ENCODE data around the gene CPSF7. TPM values are rescaled to one million over a fixed set of nuclear protein-coding genes. Genes with fewer than 3 reads are reported as not detected.

Gene CPSF7
- total and polyA plus RNA-seq, 2 experiments from 2014 or later: 27.1 to 42.3 TPM

DNA sequence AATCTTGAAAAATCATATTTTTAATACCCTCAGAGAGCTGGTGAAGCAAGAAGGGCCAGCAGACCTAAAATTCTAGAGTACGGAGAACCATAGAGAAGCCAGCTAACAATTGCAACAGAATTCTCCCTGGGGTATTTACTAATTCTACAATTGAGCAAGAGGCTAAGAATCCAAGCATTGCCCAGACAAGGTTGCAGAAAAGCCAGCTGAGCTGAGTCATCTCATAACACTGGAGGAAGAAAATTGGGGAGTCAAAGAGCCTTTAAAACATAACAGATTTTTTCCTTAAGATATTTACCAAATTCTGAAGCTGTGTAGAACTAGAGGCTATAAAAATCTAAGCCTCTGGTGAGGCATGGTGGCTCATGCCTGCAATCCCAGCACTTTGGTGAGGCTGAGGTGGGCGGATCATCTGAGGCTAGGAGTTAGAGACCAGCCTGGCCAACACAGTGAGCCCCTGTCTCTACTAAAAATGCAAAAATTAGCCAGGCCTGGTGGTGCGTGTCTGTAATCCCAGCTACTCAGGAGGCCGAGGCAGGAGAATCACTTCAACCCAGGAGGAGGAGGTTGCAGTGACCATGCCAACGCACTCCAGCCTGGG lies 51.0 kb downstream of the CPSF7 start:
- peak; percentile 99 for DNase-seq
- peak overlapping the region; percentile 45 for H3K4me3 ChIP-seq
- no peaks in the 10 kb centered on the region for H3K9me2 ChIP-seq (ENCODE audit: insufficient read depth)
- H3K4me1 ChIP-seq (ENCODE audit: insufficient read depth): peaks cover 26% of the 10 kb centered on the region
- no peaks in the 10 kb centered on the region for H3K9me3 ChIP-seq (ENCODE audit: low read depth)
- peaks cover 40% of the 10 kb centered on the region for H3F3A ChIP-seq (ENCODE audit: insufficient read depth)
- TF ChIP-seq EZH2 (IDR thresholded peaks at IDR 0.05; ENCODE audit: insufficient read depth, poor library complexity, severe bottlenecking) (no peak), EZH2phosphoT487 (IDR thresholded peaks at IDR 0.05; ENCODE audit: insufficient read depth, low read depth) (no peak)
- peaks cover 7% of the 10 kb centered on the region; the same call in 1 of the 2 replicates for H3K36me3 ChIP-seq (ENCODE audit: low read depth)
- in situ Hi-C loops (cut with MboI): no loop called here
- peak overlapping the region; percentile 74 for H3K4me2 ChIP-seq (ENCODE audit: unreplicated experiment)
- no peaks in the 10 kb centered on the region for H3K27me3 ChIP-seq (replicated peaks; ENCODE audit: insufficient read depth)
- WGBS, 2 experiments (ENCODE audit: low coverage in 1 of 2, low lambda C conversion rate in 2 of 2, missing lambda C conversion rate in 2 of 2): 8 to 10% methylated on average over 5 of the region's 5 CpGs
- H3K9ac ChIP-seq: peak overlapping the region; percentile 68
- H3K27ac ChIP-seq: peak overlapping the region; percentile 92
- H3K79me2 ChIP-seq (ENCODE audit: insufficient read depth): no peaks in the 10 kb centered on the region
- H4K20me1 ChIP-seq (ENCODE audit: insufficient read depth): no peaks in the 10 kb centered on the region
- H2AFZ ChIP-seq: peak overlapping the region; percentile 27

DNA sequence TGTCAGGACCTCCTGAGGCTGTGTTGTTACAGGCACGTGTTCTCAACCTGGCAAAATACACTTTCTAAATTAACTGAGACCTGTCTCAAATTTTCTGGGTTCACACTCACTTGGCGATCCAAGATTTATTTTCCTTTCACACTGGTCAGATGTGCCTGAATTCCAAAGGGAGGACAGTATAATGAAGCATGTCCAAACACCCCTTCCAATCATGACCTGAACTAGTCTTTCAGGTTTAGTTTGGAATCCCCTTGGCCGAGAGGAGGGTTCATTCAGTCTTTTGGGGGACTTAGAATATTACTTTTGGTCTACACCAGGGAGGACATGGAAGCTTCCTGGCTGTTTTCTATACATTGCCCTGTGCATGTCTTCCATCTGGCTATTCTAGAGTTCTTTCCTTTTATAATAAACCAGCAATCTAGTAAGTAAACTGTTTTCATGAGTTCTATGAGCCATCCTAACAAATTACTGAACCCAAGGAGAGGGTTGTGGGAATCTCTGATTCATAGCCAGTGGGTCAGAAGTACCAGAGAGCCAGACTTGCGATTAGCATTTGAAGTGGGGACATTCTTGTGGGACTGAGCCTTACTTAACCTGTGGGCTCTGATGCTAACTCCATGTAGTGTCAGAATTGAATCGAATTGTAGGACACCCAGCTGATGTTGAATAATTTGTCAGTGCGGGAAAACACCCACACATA lies 52.2 kb downstream of the CPSF7 start:
- Histone ChIP-seq H4K20me1 (ENCODE audit: insufficient read depth) (no peaks in the 10 kb centered on the region), H3K4me3 (no peak overlapping the region), H3K9me2 (ENCODE audit: insufficient read depth) (no peaks in the 10 kb centered on the region), H3K27ac (peak overlapping the region; percentile 92), H3K79me2 (ENCODE audit: insufficient read depth) (no peaks in the 10 kb centered on the region), H3K36me3 (ENCODE audit: low read depth) (peaks cover 14% of the 10 kb centered on the region; the same call in 1 of the 2 replicates), H2AFZ (no peak overlapping the region), H3K4me2 (ENCODE audit: unreplicated experiment) (peak overlapping the region; percentile 73), H3K9me3 (ENCODE audit: low read depth) (no peaks in the 10 kb centered on the region), H3K4me1 (ENCODE audit: insufficient read depth) (peaks cover 26% of the 10 kb centered on the region), H3F3A (ENCODE audit: insufficient read depth) (peaks cover 40% of the 10 kb centered on the region), H3K9ac (peak overlapping the region; percentile 62), H3K27me3 (replicated peaks; ENCODE audit: insufficient read depth) (no peaks in the 10 kb centered on the region)
- TF ChIP-seq EZH2 (IDR thresholded peaks at IDR 0.05; ENCODE audit: insufficient read depth, poor library complexity, severe bottlenecking) (no peak), EZH2phosphoT487 (IDR thresholded peaks at IDR 0.05; ENCODE audit: insufficient read depth, low read depth) (no peak)
- 65 to 68% methylated on average over 6 of the region's 6 CpGs for WGBS, 2 experiments (ENCODE audit: low coverage in 1 of 2, low lambda C conversion rate in 2 of 2, missing lambda C conversion rate in 2 of 2)
- peak; percentile 80 for DNase-seq
- in situ Hi-C loops (cut with MboI): no loop called here

DNA sequence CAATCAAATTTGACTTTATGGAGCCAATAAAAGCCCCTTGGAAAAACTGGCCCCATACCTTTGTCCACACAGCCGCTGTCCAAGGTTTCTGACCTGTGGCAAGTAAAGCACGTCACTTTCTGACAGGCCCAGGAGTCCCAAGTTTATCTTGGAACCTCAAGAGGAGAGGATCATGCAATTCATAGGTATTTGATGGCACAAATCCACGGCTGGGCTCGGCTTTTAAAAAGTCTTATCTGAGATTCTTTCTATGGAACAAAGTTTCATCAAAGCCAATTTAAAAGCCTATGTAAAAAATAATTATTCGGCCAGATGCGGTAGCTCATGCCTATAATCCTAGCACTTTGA lies 54.0 kb downstream of the CPSF7 start:
- H4K20me1 ChIP-seq (ENCODE audit: insufficient read depth): no peaks in the 10 kb centered on the region
- in situ Hi-C loops (cut with MboI): no loop called here
- 95 to 99% methylated on average over 6 of the region's 6 CpGs for WGBS, 2 experiments (ENCODE audit: low coverage in 1 of 2, low lambda C conversion rate in 2 of 2, missing lambda C conversion rate in 2 of 2)
- H2AFZ ChIP-seq: no peak overlapping the region
- H3K4me2 ChIP-seq (ENCODE audit: unreplicated experiment): no peak overlapping the region
- H3K4me3 ChIP-seq: no peak overlapping the region
- no peak for TF ChIP-seq EZH2 (IDR thresholded peaks at IDR 0.05; ENCODE audit: insufficient read depth, poor library complexity, severe bottlenecking)
- TF ChIP-seq EZH2phosphoT487 (IDR thresholded peaks at IDR 0.05; ENCODE audit: insufficient read depth, low read depth): no peak
- H3K36me3 ChIP-seq (ENCODE audit: low read depth): peaks cover 16% of the 10 kb centered on the region; the same call in 1 of the 2 replicates
- peaks cover 26% of the 10 kb centered on the region for H3K4me1 ChIP-seq (ENCODE audit: insufficient read depth)
- no peak for DNase-seq
- no peaks in the 10 kb centered on the region for H3K27me3 ChIP-seq (replicated peaks; ENCODE audit: insufficient read depth)
- peaks cover 40% of the 10 kb centered on the region for H3F3A ChIP-seq (ENCODE audit: insufficient read depth)
- H3K79me2 ChIP-seq (ENCODE audit: insufficient read depth): no peaks in the 10 kb centered on the region
- no peak overlapping the region for H3K27ac ChIP-seq
- no peaks in the 10 kb centered on the region for H3K9me2 ChIP-seq (ENCODE audit: insufficient read depth)
- no peaks in the 10 kb centered on the region for H3K9me3 ChIP-seq (ENCODE audit: low read depth)
- H3K9ac ChIP-seq: no peak overlapping the region

DNA sequence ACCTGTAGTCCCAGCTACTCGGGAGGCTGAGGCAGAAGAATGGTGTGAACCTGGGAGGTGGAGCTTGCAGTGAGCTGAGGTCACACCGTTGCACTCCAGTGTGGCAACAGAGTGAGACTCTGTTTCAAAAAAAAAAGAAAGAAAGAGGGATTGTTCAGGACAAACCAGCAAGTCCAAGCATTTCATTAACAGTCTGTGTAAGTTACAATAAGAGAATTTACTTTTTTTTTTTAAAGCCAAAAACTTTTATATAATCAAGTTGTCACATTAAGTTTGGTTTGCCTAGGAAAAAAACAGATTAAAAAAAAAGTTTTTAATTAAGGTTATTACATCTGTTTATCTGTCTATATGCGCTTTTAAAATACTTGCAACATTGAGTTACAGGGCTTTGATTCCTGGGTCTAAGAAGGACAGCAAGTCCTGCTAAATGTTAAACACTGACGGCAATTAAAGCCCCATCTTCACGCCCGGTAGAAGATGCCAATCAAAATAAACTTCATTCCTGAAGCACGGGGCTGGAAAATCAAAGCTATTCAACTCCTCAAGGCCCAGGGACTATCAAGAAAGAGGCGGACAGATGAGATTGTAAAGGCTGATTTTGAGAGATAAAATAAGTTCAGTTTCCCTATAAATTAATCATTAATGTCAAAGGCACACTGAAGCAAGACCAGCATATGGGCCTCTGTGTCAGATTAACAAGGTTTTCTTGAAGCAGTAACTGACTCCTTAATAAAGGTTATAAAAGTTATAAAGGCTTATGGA lies 56.9 kb downstream of the CPSF7 start:
- no peak overlapping the region for H3K27ac ChIP-seq
- in situ Hi-C loops (cut with MboI): no loop called here
- no peak overlapping the region for H2AFZ ChIP-seq
- H3K9ac ChIP-seq: no peak overlapping the region
- H3K36me3 ChIP-seq (ENCODE audit: low read depth): peaks cover 25% of the 10 kb centered on the region; the same call in 1 of the 2 replicates
- H3K4me2 ChIP-seq (ENCODE audit: unreplicated experiment): no peak overlapping the region
- no peaks in the 10 kb centered on the region for H4K20me1 ChIP-seq (ENCODE audit: insufficient read depth)
- 86 to 90% methylated on average over 8 of the region's 8 CpGs for WGBS, 2 experiments (ENCODE audit: low coverage in 1 of 2, low lambda C conversion rate in 2 of 2, missing lambda C conversion rate in 2 of 2)
- H3F3A ChIP-seq (ENCODE audit: insufficient read depth): peaks cover 41% of the 10 kb centered on the region
- no peaks in the 10 kb centered on the region for H3K9me3 ChIP-seq (ENCODE audit: low read depth)
- H3K9me2 ChIP-seq (ENCODE audit: insufficient read depth): no peaks in the 10 kb centered on the region
- no peaks in the 10 kb centered on the region for H3K27me3 ChIP-seq (replicated peaks; ENCODE audit: insufficient read depth)
- H3K4me3 ChIP-seq: no peak overlapping the region
- H3K79me2 ChIP-seq (ENCODE audit: insufficient read depth): no peaks in the 10 kb centered on the region
- no peak for DNase-seq
- no peak for TF ChIP-seq EZH2 (IDR thresholded peaks at IDR 0.05; ENCODE audit: insufficient read depth, poor library complexity, severe bottlenecking)
- TF ChIP-seq EZH2phosphoT487 (IDR thresholded peaks at IDR 0.05; ENCODE audit: insufficient read depth, low read depth): no peak
- peaks cover 21% of the 10 kb centered on the region for H3K4me1 ChIP-seq (ENCODE audit: insufficient read depth)
